IMR-90 (cell line): ENCODE measurements around the gene SAMD7. TPM values are rescaled to one million over a fixed set of nuclear protein-coding genes. Genes with fewer than 3 reads are reported as not detected.

Experiments
- ATAC-seq: fragments of 200-7000 bp; cut with Tn5 transposase; 2 replicates; pipeline ENCODE4 v1.9.1; 2020; ENCODE audit warnings: low read depth, mild to moderate bottlenecking, moderate library complexity
- BruUV-seq: library from RNA; stranded (reverse); fragments of 400-500 nt; replicated peaks from 2 replicates; lab custom pipeline; 2021; lab: Mats Ljungman, UMichigan
- CTCF ChIA-PET: fragments of 300-600 bp; formaldehyde crosslinking; extraction: SDS; loops from one replicate; lab custom pipeline; 2021; ENCODE audit warnings: antibody characterized with exemption; lab: Yijun Ruan, JAX
- POLR2A ChIA-PET: fragments of 300-600 bp; sonication (Branson Sonifier 250); formaldehyde crosslinking; loops from one replicate; lab custom pipeline; 2022; ENCODE audit warnings: antibody characterized with exemption; ENCODE audit not compliant: unreplicated experiment; lab: Charles Lee
- DNase-seq: peaks from one replicate; pipeline ENCODE4 v3.0.0; 2013
- H2AFZ ChIP-seq: replicated peaks from 2 replicates; pipeline ENCODE3; 2013; ENCODE audit warnings: low read length, mild to moderate bottlenecking; ENCODE audit not compliant: poor library complexity
- H2AK5ac ChIP-seq: 2 replicates; pipeline ENCODE4 v1.6.1; 2013; ENCODE audit warnings: low read depth, low read length, inconsistent platforms
- H2AK9ac ChIP-seq: replicated peaks from 2 replicates; pipeline ENCODE3; 2013; ENCODE audit warnings: mild to moderate bottlenecking, low read depth, low read length, moderate library complexity; ENCODE audit not compliant: poor library complexity
- H2BK120ac ChIP-seq: 2 replicates; pipeline ENCODE4 v1.6.1; 2013; ENCODE audit warnings: low read depth, low read length, inconsistent platforms
- H2BK15ac ChIP-seq: 3 replicates; pipeline ENCODE4 v1.6.1; 2013; ENCODE audit warnings: low read depth, low read length, inconsistent platforms
- H2BK20ac ChIP-seq: 2 replicates; pipeline ENCODE4 v1.6.1; 2013; ENCODE audit warnings: low read depth, mild to moderate bottlenecking, inconsistent platforms, low read length, moderate library complexity
- H2BK5ac ChIP-seq: 2 replicates; pipeline ENCODE4 v1.6.1; 2013; ENCODE audit warnings: mild to moderate bottlenecking, low read depth, low read length, inconsistent platforms; ENCODE audit not compliant: poor library complexity, severe bottlenecking
- H3K14ac ChIP-seq: replicated peaks from 2 replicates; pipeline ENCODE4 v1.6.1; 2013; ENCODE audit warnings: low read depth, low read length, inconsistent platforms
- H3K18ac ChIP-seq: 2 replicates; pipeline ENCODE4 v1.6.1; 2013; ENCODE audit warnings: low read depth, low read length, control low read depth
- H3K23ac ChIP-seq: 2 replicates; pipeline ENCODE4 v1.6.1; 2013; ENCODE audit warnings: low read depth, low read length, inconsistent platforms
- H3K27ac ChIP-seq: 2 replicates; pipeline ENCODE4 v1.5.1; 2013; ENCODE audit warnings: mild to moderate bottlenecking, control low read depth, low read length; ENCODE audit not compliant: insufficient read depth
- H3K27me3 ChIP-seq: 2 replicates; pipeline ENCODE4 v1.6.1; 2013; ENCODE audit warnings: low read length; ENCODE audit not compliant: control insufficient read depth, insufficient read depth
- H3K36me3 ChIP-seq: 2 replicates; pipeline ENCODE4 v1.6.1; 2013; ENCODE audit warnings: low read length, mixed read lengths; ENCODE audit not compliant: control insufficient read depth, insufficient read depth
- H3K4ac ChIP-seq: 2 replicates; pipeline ENCODE4 v1.6.1; 2013; ENCODE audit warnings: low read depth, low read length, inconsistent platforms
- H3K4me1 ChIP-seq: 2 replicates; pipeline ENCODE4 v1.6.1; 2013; ENCODE audit warnings: low read length, mixed read lengths; ENCODE audit not compliant: control insufficient read depth, insufficient read depth
- H3K4me2 ChIP-seq: 2 replicates; pipeline ENCODE4 v1.6.1; 2013; ENCODE audit warnings: low read depth, mild to moderate bottlenecking, control low read depth, low read length, moderate library complexity
- H3K4me3 ChIP-seq: 2 replicates; pipeline ENCODE4 v1.5.1; 2013; ENCODE audit warnings: low read depth, mild to moderate bottlenecking, control low read depth, low read length, moderate library complexity; ENCODE audit not compliant: insufficient read depth
- H3K56ac ChIP-seq: 2 replicates; pipeline ENCODE4 v1.6.1; 2013; ENCODE audit warnings: low read length, inconsistent platforms; ENCODE audit not compliant: insufficient read depth; ENCODE audit errors: extremely low read depth
- H3K79me1 ChIP-seq, 2 experiments: 2 replicates each; pipeline ENCODE4 v1.6.1; 2013; ENCODE audit warnings: low read length in 2 of 2, inconsistent platforms in 1 of 2, low read depth in 1 of 2
- H3K9ac ChIP-seq: 2 replicates; pipeline ENCODE4 v1.6.1; 2013; ENCODE audit warnings: low read depth, low read length, control low read depth
- H3K9me1 ChIP-seq: 2 replicates; pipeline ENCODE4 v1.6.1; 2013; ENCODE audit warnings: low read length, inconsistent platforms; ENCODE audit not compliant: insufficient read depth
- H3K9me3 ChIP-seq: 2 replicates; pipeline ENCODE4 v1.6.1; 2013; ENCODE audit warnings: low read length; ENCODE audit not compliant: control insufficient read depth, insufficient read depth
- H4K20me1 ChIP-seq: 2 replicates; pipeline ENCODE4 v1.6.1; 2013; ENCODE audit warnings: low read length, inconsistent platforms; ENCODE audit not compliant: insufficient read depth
- H4K5ac ChIP-seq: 2 replicates; pipeline ENCODE4 v1.6.1; 2013; ENCODE audit warnings: mild to moderate bottlenecking, low read depth, low read length, control low read depth
- H4K8ac ChIP-seq, 2 experiments: 2 replicates each; pipeline ENCODE4 v1.6.1; 2013; ENCODE audit warnings: low read depth in 2 of 2, low read length in 2 of 2, control low read depth in 1 of 2, inconsistent platforms in 1 of 2
- H4K91ac ChIP-seq: 2 replicates; pipeline ENCODE4 v1.6.1; 2013; ENCODE audit warnings: low read depth, low read length, inconsistent platforms; ENCODE audit not compliant: insufficient read depth
- POLR2A ChIP-seq: IDR thresholded peaks from 2 replicates; pipeline ENCODE4 v1.6.1; 2012; ENCODE audit warnings: mild to moderate bottlenecking, low read depth, low read length
- RAD21 ChIP-seq: IDR thresholded peaks from 2 replicates; pipeline ENCODE4 v1.6.1; 2012; ENCODE audit warnings: low read length, improper control_type of control experiment
- WGBS, 2 experiments: methylation state at CpG; one replicate each; pipeline versions ENCODE4 v1.1.5 to v1.1.7; 2013; ENCODE audit warnings: missing lambda C conversion rate in 2 of 2; ENCODE audit not compliant: insufficient read length in 1 of 2; ENCODE audit errors: extremely low coverage in 2 of 2; 5-methylcytosine and 5-hydroxymethylcytosine counted together
- dilution Hi-C: fragments of 300-500 bp; cut with HindIII; formaldehyde crosslinking; loops from one replicate; pipeline ENCODE4 v1.14.3; 2018; ENCODE audit warnings: low sequenced_read_pairs; ENCODE audit not compliant: unreplicated experiment
- in situ Hi-C: fragments of 300-500 bp; cut with MboI; formaldehyde crosslinking; loops from 3 replicates; pipeline ENCODE4 v1.14.3; 2019; ENCODE audit warnings: low sequenced_read_pairs, inconsistent platforms, mixed read lengths
- intact Hi-C: fragments of 100-400 bp; cut with micrococcal nuclease; formaldehyde crosslinking; loops from 2 replicates; pipeline ENCODE4 v1.10.0; 2022
- polyA plus RNA-seq, 3 experiments: library from polyadenylated mRNA; depleted of rRNA; stranded (reverse); fragments of >200 nt; gene quantifications; 2 replicates each; pipeline ENCODE4 v1.2.3, GENCODE V29; 2012; ENCODE audit warnings: low replicate concordance in 1 of 3
- total RNA-seq: library from RNA; depleted of rRNA; stranded (reverse); fragments of >200 nt; gene quantifications from 2 replicates; pipeline ENCODE4 v1.2.3, GENCODE V29; 2012

Gene SAMD7
- total and polyA plus RNA-seq, 2 of the 4 experiments (the other 2 are of a cell fraction): not detected

GRCh38 chr3:169895072-169895471 is 16.3 kb upstream of the SAMD7 start:
- Histone ChIP-seq H4K5ac (no peak overlapping the region), H3K9ac (no peak overlapping the region), H4K8ac (no peak overlapping the region), H3K4me3 (no peak overlapping the region), H3K4me1 (no peaks in the 10 kb centered on the region), H2BK20ac (no peak overlapping the region), H3K14ac (no peak overlapping the region), H4K20me1 (no peaks in the 10 kb centered on the region), H3K9me3 (no peaks in the 10 kb centered on the region), H2BK5ac (no peak overlapping the region), H2BK120ac (no peak overlapping the region), H2AK9ac (no peak overlapping the region), H2AK5ac (no peak overlapping the region), H2BK15ac (no peak overlapping the region), H3K4me2 (no peak overlapping the region), H3K18ac (no peak overlapping the region), H3K9me1 (no peaks in the 10 kb centered on the region), H3K4ac (no peak overlapping the region), H3K36me3 (no peaks in the 10 kb centered on the region), H3K27ac (no peak overlapping the region), H4K91ac (no peak overlapping the region), H3K56ac (no peak overlapping the region), H3K27me3 (no peaks in the 10 kb centered on the region; the same call in 1 of the 2 replicates), H3K23ac (no peak overlapping the region), H3K79me1 (no peaks in the 10 kb centered on the region), H2AFZ (no peak overlapping the region)
- 94% methylated on average over 3 of the region's 6 CpGs; no CpG with 5 or more reads in 1 of the 2 experiments for WGBS, 2 experiments
- TF ChIP-seq RAD21: no peak
- no peak for TF ChIP-seq POLR2A
- DNase-seq (no peak), ATAC-seq (no peak)
- dilution Hi-C loops: no loop called here
- intact Hi-C loops: no loop called here
- BruUV-seq: no TSS peak
- ChIA-PET CTCF (interaction anchor here (1.0 kb wide), 1 partner anchor 14 kb away, joined by 3 read pairs; no protein-coding TSS in a partner anchor), POLR2A (no interaction called here)
- in situ Hi-C loops: no loop called here
